Measurements from ENCODE around the gene NAA11. TPM values are rescaled to one million over a fixed set of nuclear protein-coding genes. Genes with fewer than 3 reads are reported as not detected.

Gene NAA11
- total RNA-seq, 1 experiment from 2014 or later, result not detected

- Histone ChIP-seq H2BK5ac (ENCODE audit: insufficient read length, low read length) (no peak overlapping the region), H3K9me3 (ENCODE audit: control insufficient read depth, low read depth, low read length) (no peaks in the 10 kb centered on the region), H3K4me1 (ENCODE audit: insufficient read depth, low read length) (no peaks in the 10 kb centered on the region), H3K18ac (ENCODE audit: insufficient read length, low read depth, low read length) (no peak overlapping the region), H3K9ac (ENCODE audit: extremely low read depth, insufficient read length, low read length) (no peak overlapping the region), H3K79me1 (ENCODE audit: insufficient read depth, low read depth, low read length, poor library complexity, severe bottlenecking) (no peaks in the 10 kb centered on the region), H2BK15ac (ENCODE audit: low read depth, low read length) (no peak overlapping the region), H2AK5ac (ENCODE audit: insufficient read length, low read length) (no peak overlapping the region), H3K23me2 (ENCODE audit: insufficient read length, low read depth, low read length, poor library complexity, severe bottlenecking) (no peaks in the 10 kb centered on the region), H3K23ac (ENCODE audit: insufficient read length, low read depth, low read length) (no peak overlapping the region), H3K4me2 (ENCODE audit: insufficient read depth, insufficient read length, low read length) (no peak overlapping the region), H2BK20ac (ENCODE audit: low read depth, low read length, poor library complexity, severe bottlenecking) (no peak overlapping the region), H3K14ac (ENCODE audit: insufficient read depth, low read length) (no peak overlapping the region), H4K20me1 (ENCODE audit: control insufficient read depth, insufficient read depth, insufficient read length) (no peaks in the 10 kb centered on the region), H4K91ac (ENCODE audit: insufficient read length, low read depth, low read length) (no peak overlapping the region), H3K27ac (ENCODE audit: insufficient read length, low read depth, low read length) (no peak overlapping the region), H3K27me3 (ENCODE audit: insufficient read depth, low read length) (no peaks in the 10 kb centered on the region), H4K8ac (replicated peaks; ENCODE audit: insufficient read length, low read depth, low read length) (no peak overlapping the region), H2BK12ac (ENCODE audit: insufficient read length, low read depth, low read length) (no peak overlapping the region), H3K4ac (ENCODE audit: low read depth, low read length) (no peak overlapping the region), H2BK120ac (ENCODE audit: low read depth, low read length, poor library complexity, severe bottlenecking) (no peak overlapping the region), H3K56ac (ENCODE audit: insufficient read length, low read depth, low read length) (no peak overlapping the region), H4K5ac (ENCODE audit: insufficient read length, low read depth, low read length) (no peak overlapping the region), H2AFZ (ENCODE audit: low read length) (no peak overlapping the region), H3K79me2 (ENCODE audit: insufficient read depth, low read length) (no peaks in the 10 kb centered on the region), H3T11ph (ENCODE audit: low read length) (no peak overlapping the region)
- DNase-seq, result no peak
- Mint-ChIP-seq H3K36me3 (ENCODE audit: insufficient read depth in 1 of 3, low read depth in 3 of 3) (no peaks in the 10 kb centered on the region), H3K9me3 (no peaks in the 10 kb centered on the region), H3K4me3 (no peak overlapping the region), H3K27me3 (ENCODE audit: low read depth) (no peaks in the 10 kb centered on the region), H3K4me1 (no peaks in the 10 kb centered on the region), H3K27ac (no peak overlapping the region)
- TF ChIP-seq CTCF (conservative IDR thresholded peaks at IDR 0.05), result no peak
- 100% methylated on average over 1 of the region's 2 CpGs for WGBS (ENCODE audit: extremely low coverage, insufficient read length, low lambda C conversion rate)
These were observed 10.0 kb downstream of the NAA11 start for GRCh38 chr4:79315891-79316290.

Data from H9 (cell line).